GM12874 (cell line): ENCODE measurements around the gene INKA2.
A peak's percentile ranks its signal among the peaks of the same experiment; 100 is the strongest.

ENCODE experiments used
- TF ChIP-seq, protein P1 (sequence below): IDR thresholded peaks from 2 replicates; pipeline ENCODE4 v1.5.1; 2011; ENCODE audit warnings: low read depth, mild to moderate bottlenecking, control low read depth, low read length, moderate library complexity; ENCODE audit not compliant: insufficient read depth

Gene INKA2

DNA sequence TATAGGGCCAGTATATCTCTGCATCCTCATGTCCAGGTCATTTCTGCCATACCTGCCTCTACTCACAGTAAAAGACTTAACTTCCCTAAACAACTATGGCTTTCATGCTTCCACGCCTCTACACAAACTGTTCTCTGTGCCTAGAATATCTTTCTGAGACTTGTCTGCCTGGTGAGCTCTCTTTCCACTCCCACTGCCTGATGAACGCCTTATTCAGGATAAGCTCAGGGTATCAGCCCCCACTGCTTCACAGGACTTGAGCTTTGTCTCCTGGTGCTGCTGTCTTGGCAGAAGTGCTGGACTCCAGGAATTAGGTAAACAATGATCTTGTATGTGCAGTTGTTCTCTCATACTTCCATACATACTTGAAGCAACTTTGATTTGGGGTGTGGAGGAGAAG lies 11.7 kb upstream of the INKA2 start:
- TF ChIP-seq, protein P1, sequence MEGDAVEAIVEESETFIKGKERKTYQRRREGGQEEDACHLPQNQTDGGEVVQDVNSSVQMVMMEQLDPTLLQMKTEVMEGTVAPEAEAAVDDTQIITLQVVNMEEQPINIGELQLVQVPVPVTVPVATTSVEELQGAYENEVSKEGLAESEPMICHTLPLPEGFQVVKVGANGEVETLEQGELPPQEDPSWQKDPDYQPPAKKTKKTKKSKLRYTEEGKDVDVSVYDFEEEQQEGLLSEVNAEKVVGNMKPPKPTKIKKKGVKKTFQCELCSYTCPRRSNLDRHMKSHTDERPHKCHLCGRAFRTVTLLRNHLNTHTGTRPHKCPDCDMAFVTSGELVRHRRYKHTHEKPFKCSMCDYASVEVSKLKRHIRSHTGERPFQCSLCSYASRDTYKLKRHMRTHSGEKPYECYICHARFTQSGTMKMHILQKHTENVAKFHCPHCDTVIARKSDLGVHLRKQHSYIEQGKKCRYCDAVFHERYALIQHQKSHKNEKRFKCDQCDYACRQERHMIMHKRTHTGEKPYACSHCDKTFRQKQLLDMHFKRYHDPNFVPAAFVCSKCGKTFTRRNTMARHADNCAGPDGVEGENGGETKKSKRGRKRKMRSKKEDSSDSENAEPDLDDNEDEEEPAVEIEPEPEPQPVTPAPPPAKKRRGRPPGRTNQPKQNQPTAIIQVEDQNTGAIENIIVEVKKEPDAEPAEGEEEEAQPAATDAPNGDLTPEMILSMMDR: no peak

- TF ChIP-seq, protein P1: no peak
These were observed 10.4 kb upstream of the INKA2 start for GRCh38 chr1:111749628-111750027.

DNA sequence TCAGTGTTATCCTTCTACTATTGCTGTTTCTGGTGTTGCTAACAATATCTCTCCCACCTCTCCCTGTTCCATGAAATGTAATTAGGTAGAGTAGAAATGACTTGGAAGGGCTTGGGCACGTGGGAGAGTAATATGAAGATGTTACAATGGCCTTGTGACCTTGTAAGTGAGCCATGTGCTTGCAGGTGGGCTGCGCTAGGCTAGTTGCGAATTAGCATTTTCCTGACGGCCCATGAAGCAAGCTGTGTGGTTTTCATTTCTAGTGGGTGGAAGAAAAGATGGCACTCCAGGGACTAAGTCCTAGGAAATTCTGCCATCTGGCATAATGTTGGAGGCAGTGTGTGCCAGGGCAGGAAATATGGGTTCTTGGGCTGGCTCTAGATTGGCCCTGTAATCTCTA lies 8.8 kb upstream of the INKA2 start:
- TF ChIP-seq, protein P1: no peak

- TF ChIP-seq, protein P1: peak; percentile 75
These were observed 8.1 kb upstream of the INKA2 start for GRCh38 chr1:111747282-111747734.

GRCh38 chr1:111746614-111746999 lies 7.4 kb upstream of the INKA2 start:
- TF ChIP-seq, protein P1: no peak

- TF ChIP-seq, protein P1: no peak
These were observed 6.7 kb upstream of the INKA2 start for GRCh38 chr1:111745675-111746613.

GRCh38 chr1:111743679-111744101 lies 4.5 kb upstream of the INKA2 start:
- TF ChIP-seq, protein P1: no peak
